Muscle of leg (tissue), 11 donors: ENCODE results near the gene NLRC5. TPM values are rescaled to one million over a fixed set of nuclear protein-coding genes. Genes with fewer than 3 reads are reported as not detected.

Experiments used
- DNase-seq: peaks from one replicate; pipeline ENCODE4 v3.0.0; 2013
- H3K27ac ChIP-seq: one replicate; pipeline ENCODE4 v1.5.1; 2013; ENCODE audit warnings: mild to moderate bottlenecking, low read length, control low read depth
- H3K27me3 ChIP-seq: one replicate; pipeline ENCODE4 v1.6.1; 2013; ENCODE audit warnings: low read length; ENCODE audit not compliant: control insufficient read depth, insufficient read depth
- H3K36me3 ChIP-seq: one replicate; pipeline ENCODE4 v1.6.1; 2013; ENCODE audit warnings: low read length; ENCODE audit not compliant: control insufficient read depth, insufficient read depth
- H3K4me1 ChIP-seq: one replicate; pipeline ENCODE4 v1.6.1; 2013; ENCODE audit warnings: low read length; ENCODE audit not compliant: control insufficient read depth, insufficient read depth
- H3K4me3 ChIP-seq: one replicate; pipeline ENCODE4 v1.5.1; 2013; ENCODE audit warnings: low read length, control low read depth
- H3K9me3 ChIP-seq: replicated peaks from 2 replicates; pipeline ENCODE4 v1.6.1; 2013; ENCODE audit warnings: low read depth, low read length; ENCODE audit not compliant: control insufficient read depth
- whole genome bisulfite sequencing: methylation state at CpG from one replicate; pipeline ENCODE4 v1.1.5; 2013; ENCODE audit warnings: missing lambda C conversion rate; ENCODE audit not compliant: insufficient coverage; 5-methylcytosine and 5-hydroxymethylcytosine counted together
- polyA plus RNA-seq, 8 donors: library from polyadenylated mRNA; unstranded; fragments of 120-200 nt; gene quantifications; one replicate each; pipeline versions ENCODE4 v1.2.1 to v1.2.3, GENCODE V29; 2013; ENCODE audit warnings: inconsistent platforms in 1 of 8, low replicate concordance in 1 of 8; ENCODE audit not compliant: insufficient read length in 8 of 8, insufficient read depth in 1 of 8
- total RNA-seq: library from RNA; stranded (reverse); fragments of 120-200 nt; gene quantifications from one replicate; pipeline ENCODE4 v1.2.4, GENCODE V29; 2013

Gene NLRC5
- total and polyA plus RNA-seq, 9 donors = 3.2 to 5.3 (median 4.2) TPM

DNA sequence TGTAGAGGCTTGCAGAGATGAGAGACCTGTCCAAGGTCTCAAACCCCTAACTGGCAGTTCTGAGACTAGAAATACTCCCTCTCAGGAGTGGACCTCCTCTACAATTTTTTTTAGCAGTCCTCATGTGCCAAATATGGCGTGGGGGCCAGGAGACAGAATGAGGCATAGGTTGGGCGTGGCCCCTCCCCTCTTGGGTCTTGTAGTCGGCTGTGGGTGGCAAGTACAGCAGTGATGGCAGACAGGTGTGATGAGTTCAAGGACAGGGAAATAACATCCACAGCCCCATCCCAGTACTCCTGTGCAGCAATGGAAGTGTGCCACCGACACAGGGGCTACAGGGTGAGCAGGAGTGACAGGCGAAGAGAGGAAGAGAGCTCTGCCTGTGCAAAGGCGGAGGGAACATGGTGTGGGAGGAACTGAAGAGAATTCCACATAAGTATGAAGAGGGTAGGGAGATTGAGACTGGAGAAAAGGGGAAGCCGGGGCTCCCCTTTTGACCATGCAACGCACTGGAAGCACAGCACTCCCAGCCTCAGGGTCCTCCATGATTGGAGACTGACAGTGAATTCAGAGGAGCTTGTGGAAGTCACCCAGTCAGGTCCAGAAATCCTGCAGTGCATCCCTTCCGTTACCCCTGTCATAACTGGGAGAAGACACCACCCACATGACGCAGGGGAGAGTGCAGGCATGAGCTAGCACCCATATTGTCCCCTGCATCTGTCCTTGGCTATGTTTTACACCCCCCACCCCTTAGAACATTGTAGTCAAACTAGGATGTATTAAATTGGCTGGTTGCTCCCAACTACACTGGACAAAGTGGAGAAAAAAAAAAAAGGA, 42.4 kb upstream of the NLRC5 start:
- Histone ChIP-seq H3K4me3 (no peak overlapping the region), H3K9me3 (no peaks in the 10 kb centered on the region), H3K27me3 (no peaks in the 10 kb centered on the region), H3K36me3 (peaks cover 41% of the 10 kb centered on the region), H3K27ac (no peak overlapping the region), H3K4me1 (peaks cover 14% of the 10 kb centered on the region)
- no peak for DNase-seq
- WGBS = 75% methylated on average over 5 of the region's 10 CpGs

- Histone ChIP-seq H3K36me3 (peaks cover 35% of the 10 kb centered on the region), H3K9me3 (no peaks in the 10 kb centered on the region), H3K4me1 (peaks cover 14% of the 10 kb centered on the region), H3K4me3 (no peak overlapping the region), H3K27me3 (no peaks in the 10 kb centered on the region), H3K27ac (no peak overlapping the region)
- no CpG with 5 or more reads among the region's 2 CpGs for WGBS
- no peak for DNase-seq
Observed at GRCh38 chr16:56947604-56947995, 41.8 kb upstream of the NLRC5 start.

- no peak overlapping the region for H3K4me3 ChIP-seq
- H3K9me3 ChIP-seq = no peaks in the 10 kb centered on the region
- 100% methylated on average over 4 of the region's 6 CpGs for WGBS
- peaks cover 14% of the 10 kb centered on the region for H3K4me1 ChIP-seq
- no peaks in the 10 kb centered on the region for H3K27me3 ChIP-seq
- no peak overlapping the region for H3K27ac ChIP-seq
- DNase-seq = no peak
- H3K36me3 ChIP-seq = peaks cover 28% of the 10 kb centered on the region
Observed at GRCh38 chr16:56948234-56948633, 41.1 kb upstream of the NLRC5 start.

DNA sequence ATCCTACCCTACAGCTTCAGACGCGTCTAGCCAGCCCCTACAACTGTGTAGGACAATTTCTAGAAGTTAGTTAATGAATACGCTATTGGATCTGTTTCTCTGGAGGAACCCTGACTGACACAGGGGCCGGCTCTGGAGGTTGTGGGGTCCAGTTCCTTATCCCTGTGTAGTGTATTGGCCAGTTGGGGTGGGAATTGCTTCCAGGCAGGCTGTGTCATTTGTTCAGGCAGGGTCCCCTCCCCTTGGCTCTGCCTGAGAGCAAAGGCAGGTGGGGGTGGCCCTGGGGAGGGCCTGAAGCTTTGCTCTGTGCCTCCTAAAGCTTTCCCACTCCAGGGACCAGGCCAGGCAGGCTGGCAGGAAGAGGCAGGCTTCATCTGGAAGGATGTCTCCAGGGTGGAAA, 39.3 kb upstream of the NLRC5 start:
- no peak for DNase-seq
- H3K27me3 ChIP-seq = no peaks in the 10 kb centered on the region
- H3K36me3 ChIP-seq = peaks cover 13% of the 10 kb centered on the region
- no peak overlapping the region for H3K27ac ChIP-seq
- H3K4me3 ChIP-seq = no peak overlapping the region
- H3K4me1 ChIP-seq = peaks cover 9% of the 10 kb centered on the region
- 82% methylated on average over 1 of the region's 4 CpGs for WGBS
- no peaks in the 10 kb centered on the region for H3K9me3 ChIP-seq

DNA sequence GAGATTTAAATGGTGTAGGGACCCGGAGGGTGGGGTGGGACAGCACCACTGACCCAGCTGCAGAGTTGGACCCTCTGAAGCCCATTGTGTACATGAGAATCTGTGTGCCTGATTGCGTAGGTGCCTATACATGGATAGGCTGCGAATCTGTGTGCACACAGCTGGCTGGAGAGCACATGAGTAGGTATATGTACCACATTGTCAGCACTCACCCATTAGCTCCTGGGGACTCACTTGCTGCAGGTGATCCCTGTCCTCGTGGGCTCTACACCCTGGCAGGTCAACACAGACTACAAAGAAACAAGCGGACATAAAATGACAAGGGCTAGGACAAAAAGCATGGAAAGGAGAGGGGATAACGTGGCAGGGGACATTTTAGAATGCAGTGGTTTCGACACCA, 38.9 kb upstream of the NLRC5 start:
- WGBS = 80% methylated on average over 4 of the region's 7 CpGs
- Histone ChIP-seq H3K36me3 (peaks cover 9% of the 10 kb centered on the region), H3K27me3 (no peaks in the 10 kb centered on the region), H3K4me3 (no peak overlapping the region), H3K4me1 (peaks cover 5% of the 10 kb centered on the region), H3K9me3 (no peaks in the 10 kb centered on the region), H3K27ac (no peak overlapping the region)
- DNase-seq = no peak

- Histone ChIP-seq H3K36me3 (peaks cover 8% of the 10 kb centered on the region), H3K27ac (no peak overlapping the region), H3K27me3 (no peaks in the 10 kb centered on the region), H3K9me3 (no peaks in the 10 kb centered on the region), H3K4me3 (no peak overlapping the region), H3K4me1 (peaks cover 4% of the 10 kb centered on the region)
- peak; percentile 67 for DNase-seq
- WGBS = 60% methylated on average over 10 of the region's 15 CpGs
Observed at GRCh38 chr16:56950881-56951771, 38.2 kb upstream of the NLRC5 start.

GRCh38 chr16:56953006-56953405, 36.4 kb upstream of the NLRC5 start:
- Histone ChIP-seq H3K9me3 (no peaks in the 10 kb centered on the region), H3K4me3 (no peak overlapping the region), H3K27ac (no peak overlapping the region), H3K36me3 (no peaks in the 10 kb centered on the region), H3K27me3 (no peaks in the 10 kb centered on the region), H3K4me1 (peaks cover 4% of the 10 kb centered on the region)
- WGBS = 75% methylated on average over 6 of the region's 6 CpGs
- DNase-seq = no peak

- Histone ChIP-seq H3K4me1 (peaks cover 11% of the 10 kb centered on the region), H3K27me3 (no peaks in the 10 kb centered on the region), H3K4me3 (no peak overlapping the region), H3K27ac (no peak overlapping the region), H3K36me3 (no peaks in the 10 kb centered on the region), H3K9me3 (no peaks in the 10 kb centered on the region)
- 80% methylated on average over 1 of the region's 4 CpGs for WGBS
- no peak for DNase-seq
Observed at GRCh38 chr16:56956076-56956475, 33.3 kb upstream of the NLRC5 start.

- no peaks in the 10 kb centered on the region for H3K27me3 ChIP-seq
- no CpG with 5 or more reads among the region's 4 CpGs for WGBS
Observed at GRCh38 chr16:56956756-56957155, 32.6 kb upstream of the NLRC5 start.

GRCh38 chr16:56960681-56961281, 28.6 kb upstream of the NLRC5 start:
- Histone ChIP-seq H3K36me3 (no peaks in the 10 kb centered on the region), H3K27ac (peak overlapping the region; percentile 42), H3K27me3 (no peaks in the 10 kb centered on the region), H3K4me3 (no peak overlapping the region), H3K9me3 (no peaks in the 10 kb centered on the region), H3K4me1 (peaks cover 37% of the 10 kb centered on the region)
- no peak for DNase-seq
- 81% methylated on average over 9 of the region's 13 CpGs for WGBS

More at GRCh38 chr16:56956756-56957155, 32.6 kb upstream of the NLRC5 start:
- Histone ChIP-seq H3K4me3 (no peak overlapping the region), H3K27ac (no peak overlapping the region), H3K36me3 (no peaks in the 10 kb centered on the region), H3K9me3 (no peaks in the 10 kb centered on the region), H3K4me1 (peaks cover 15% of the 10 kb centered on the region)
- DNase-seq = no peak
